GM08714 (cell line): ENCODE measurements around the gene THSD4.

Experiments
- H3K4me3 ChIP-seq: fragments of 200-500 bp; sonication (Bioruptor generic); 2 replicates; pipeline ENCODE4 v1.5.1; 2014; ENCODE audit warnings: mild to moderate bottlenecking, low read length, inconsistent platforms
- ZNF274 ChIP-seq: IDR thresholded peaks from 2 replicates; pipeline ENCODE4 v1.6.1; 2012; ENCODE audit warnings: mild to moderate bottlenecking, low read depth, low read length

Gene THSD4

GRCh38 chr15:71683411-71684274 is 568.4 kb downstream of the THSD4 start:
- H3K4me3 ChIP-seq = no peak overlapping the region
- TF ChIP-seq ZNF274 = no peak

GRCh38 chr15:71685420-71685993 is 570.2 kb downstream of the THSD4 start:
- no peak for TF ChIP-seq ZNF274
- no peak overlapping the region for H3K4me3 ChIP-seq

GRCh38 chr15:71686221-71687050 is 571.2 kb downstream of the THSD4 start:
- TF ChIP-seq ZNF274 = no peak
- no peak overlapping the region for H3K4me3 ChIP-seq

GRCh38 chr15:71687902-71688508 is 572.7 kb downstream of the THSD4 start:
- no peak overlapping the region for H3K4me3 ChIP-seq
- TF ChIP-seq ZNF274 = no peak

- TF ChIP-seq ZNF274 = no peak
- no peak overlapping the region for H3K4me3 ChIP-seq
These were observed 573.3 kb downstream of the THSD4 start for GRCh38 chr15:71688509-71689094.

- no peak for TF ChIP-seq ZNF274
- no peak overlapping the region for H3K4me3 ChIP-seq
These were observed 575.8 kb downstream of the THSD4 start for GRCh38 chr15:71691081-71691457.

- no peak for TF ChIP-seq ZNF274
- H3K4me3 ChIP-seq = no peak overlapping the region
These were observed 576.5 kb downstream of the THSD4 start for GRCh38 chr15:71691458-71692417.

GRCh38 chr15:71697236-71697635 is 582.0 kb downstream of the THSD4 start:
- no peak for TF ChIP-seq ZNF274

GRCh38 chr15:71698030-71698429 is 582.8 kb downstream of the THSD4 start:
- no peak overlapping the region for H3K4me3 ChIP-seq
- TF ChIP-seq ZNF274 = no peak

More at GRCh38 chr15:71697236-71697635, 582.0 kb downstream of the THSD4 start:
- H3K4me3 ChIP-seq = no peak overlapping the region

- no peak overlapping the region for H3K4me3 ChIP-seq
- no peak for TF ChIP-seq ZNF274
These were observed 583.5 kb downstream of the THSD4 start for GRCh38 chr15:71698742-71699141.

GRCh38 chr15:71699977-71700376 is 584.7 kb downstream of the THSD4 start:
- H3K4me3 ChIP-seq = no peak overlapping the region
- no peak for TF ChIP-seq ZNF274

- no peak overlapping the region for H3K4me3 ChIP-seq
- no peak for TF ChIP-seq ZNF274
These were observed 586.5 kb downstream of the THSD4 start for GRCh38 chr15:71701808-71702207.

GRCh38 chr15:71702496-71702895 is 587.2 kb downstream of the THSD4 start:
- no peak overlapping the region for H3K4me3 ChIP-seq
- TF ChIP-seq ZNF274 = no peak
